Liver (tissue), 3 donors: ENCODE measurements around the gene LTBP2.
A peak's percentile ranks its signal among the peaks of the same experiment; 100 is the strongest.

ENCODE experiments used
- FOXA1 ChIP-seq: IDR thresholded peaks from 2 replicates; pipeline ENCODE4 v1.6.1; 2016; ENCODE audit warnings: antibody characterized with exemption
- JUND ChIP-seq, 2 donors: IDR thresholded peaks; 2 replicates each; pipeline ENCODE4 v1.6.1; 2016; ENCODE audit warnings: antibody characterized with exemption in 2 of 2
- NR2F2 ChIP-seq: IDR thresholded peaks from 2 replicates; pipeline ENCODE4 v1.6.1; 2016; ENCODE audit warnings: antibody characterized with exemption
- RXRA ChIP-seq, 2 donors: IDR thresholded peaks; 2 replicates each; pipeline ENCODE4 v1.6.1; 2017 to 2018; ENCODE audit warnings: antibody characterized with exemption in 2 of 2, mild to moderate bottlenecking in 1 of 2
- YY1 ChIP-seq: IDR thresholded peaks from 2 replicates; pipeline ENCODE4 v1.6.1; 2016; ENCODE audit warnings: antibody characterized with exemption, mild to moderate bottlenecking
- TF ChIP-seq, protein P1 (sequence below): fragments of 150-350 bp; IDR thresholded peaks from 2 replicates; pipeline ENCODE4 v1.5.1; 2017; ENCODE audit warnings: improper control_type of control experiment, low read depth, low read length; ENCODE audit not compliant: missing input control
- TF ChIP-seq, protein P2 (sequence below): IDR thresholded peaks from 2 replicates; pipeline ENCODE4 v1.6.1; 2016; ENCODE audit warnings: antibody characterized with exemption, mild to moderate bottlenecking
- TF ChIP-seq, protein P3 (sequence below): IDR thresholded peaks from 2 replicates; pipeline ENCODE4 v1.6.1; 2016; ENCODE audit warnings: antibody characterized with exemption
- donor health status: healthy.
- donor health status: healthy.

DNA sequence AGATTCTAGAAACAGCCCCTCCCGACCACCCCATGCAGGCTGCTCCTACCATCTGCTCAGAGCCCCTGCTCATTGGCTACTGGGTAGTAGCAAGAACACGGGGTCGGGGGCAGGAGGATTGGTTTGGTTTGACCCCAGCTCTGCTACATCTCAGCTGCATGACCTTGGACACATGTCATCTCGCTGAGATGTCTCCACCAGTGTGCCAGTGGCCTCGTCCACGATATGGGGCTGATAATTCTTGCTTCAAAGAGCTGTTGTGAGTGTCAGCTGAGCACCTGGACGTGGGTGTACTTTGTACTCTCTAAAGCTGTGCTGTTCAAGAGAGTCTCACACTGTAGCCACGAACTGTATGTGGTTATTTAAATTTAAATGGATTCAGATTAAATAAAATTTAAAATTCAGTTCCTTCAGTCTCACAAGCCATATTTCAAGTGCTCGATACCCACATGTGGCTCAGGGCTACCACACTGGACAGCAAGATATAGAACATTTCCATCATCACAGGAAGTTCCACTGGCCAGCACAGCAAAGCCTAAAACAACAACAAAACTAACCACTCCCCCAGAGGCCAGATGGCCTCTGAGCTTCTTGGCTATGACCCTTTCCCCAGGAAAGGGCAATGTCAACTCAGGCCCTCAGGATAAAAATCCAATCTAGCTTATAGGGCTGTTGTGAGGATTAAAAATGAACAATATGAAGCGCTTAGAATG, 18.6 kb downstream of the LTBP2 start:
- TF ChIP-seq, protein P1, sequence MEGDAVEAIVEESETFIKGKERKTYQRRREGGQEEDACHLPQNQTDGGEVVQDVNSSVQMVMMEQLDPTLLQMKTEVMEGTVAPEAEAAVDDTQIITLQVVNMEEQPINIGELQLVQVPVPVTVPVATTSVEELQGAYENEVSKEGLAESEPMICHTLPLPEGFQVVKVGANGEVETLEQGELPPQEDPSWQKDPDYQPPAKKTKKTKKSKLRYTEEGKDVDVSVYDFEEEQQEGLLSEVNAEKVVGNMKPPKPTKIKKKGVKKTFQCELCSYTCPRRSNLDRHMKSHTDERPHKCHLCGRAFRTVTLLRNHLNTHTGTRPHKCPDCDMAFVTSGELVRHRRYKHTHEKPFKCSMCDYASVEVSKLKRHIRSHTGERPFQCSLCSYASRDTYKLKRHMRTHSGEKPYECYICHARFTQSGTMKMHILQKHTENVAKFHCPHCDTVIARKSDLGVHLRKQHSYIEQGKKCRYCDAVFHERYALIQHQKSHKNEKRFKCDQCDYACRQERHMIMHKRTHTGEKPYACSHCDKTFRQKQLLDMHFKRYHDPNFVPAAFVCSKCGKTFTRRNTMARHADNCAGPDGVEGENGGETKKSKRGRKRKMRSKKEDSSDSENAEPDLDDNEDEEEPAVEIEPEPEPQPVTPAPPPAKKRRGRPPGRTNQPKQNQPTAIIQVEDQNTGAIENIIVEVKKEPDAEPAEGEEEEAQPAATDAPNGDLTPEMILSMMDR: no peak
- TF ChIP-seq NR2F2: peak; percentile 71
- no peak for TF ChIP-seq YY1
- TF ChIP-seq, protein P2, sequence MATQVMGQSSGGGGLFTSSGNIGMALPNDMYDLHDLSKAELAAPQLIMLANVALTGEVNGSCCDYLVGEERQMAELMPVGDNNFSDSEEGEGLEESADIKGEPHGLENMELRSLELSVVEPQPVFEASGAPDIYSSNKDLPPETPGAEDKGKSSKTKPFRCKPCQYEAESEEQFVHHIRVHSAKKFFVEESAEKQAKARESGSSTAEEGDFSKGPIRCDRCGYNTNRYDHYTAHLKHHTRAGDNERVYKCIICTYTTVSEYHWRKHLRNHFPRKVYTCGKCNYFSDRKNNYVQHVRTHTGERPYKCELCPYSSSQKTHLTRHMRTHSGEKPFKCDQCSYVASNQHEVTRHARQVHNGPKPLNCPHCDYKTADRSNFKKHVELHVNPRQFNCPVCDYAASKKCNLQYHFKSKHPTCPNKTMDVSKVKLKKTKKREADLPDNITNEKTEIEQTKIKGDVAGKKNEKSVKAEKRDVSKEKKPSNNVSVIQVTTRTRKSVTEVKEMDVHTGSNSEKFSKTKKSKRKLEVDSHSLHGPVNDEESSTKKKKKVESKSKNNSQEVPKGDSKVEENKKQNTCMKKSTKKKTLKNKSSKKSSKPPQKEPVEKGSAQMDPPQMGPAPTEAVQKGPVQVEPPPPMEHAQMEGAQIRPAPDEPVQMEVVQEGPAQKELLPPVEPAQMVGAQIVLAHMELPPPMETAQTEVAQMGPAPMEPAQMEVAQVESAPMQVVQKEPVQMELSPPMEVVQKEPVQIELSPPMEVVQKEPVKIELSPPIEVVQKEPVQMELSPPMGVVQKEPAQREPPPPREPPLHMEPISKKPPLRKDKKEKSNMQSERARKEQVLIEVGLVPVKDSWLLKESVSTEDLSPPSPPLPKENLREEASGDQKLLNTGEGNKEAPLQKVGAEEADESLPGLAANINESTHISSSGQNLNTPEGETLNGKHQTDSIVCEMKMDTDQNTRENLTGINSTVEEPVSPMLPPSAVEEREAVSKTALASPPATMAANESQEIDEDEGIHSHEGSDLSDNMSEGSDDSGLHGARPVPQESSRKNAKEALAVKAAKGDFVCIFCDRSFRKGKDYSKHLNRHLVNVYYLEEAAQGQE: peak; percentile 48
- no peak for TF ChIP-seq RXRA (IDR thresholded peaks at IDR 0.05)
- TF ChIP-seq JUND (IDR thresholded peaks at IDR 0.05): no peak
- TF ChIP-seq, protein P3, sequence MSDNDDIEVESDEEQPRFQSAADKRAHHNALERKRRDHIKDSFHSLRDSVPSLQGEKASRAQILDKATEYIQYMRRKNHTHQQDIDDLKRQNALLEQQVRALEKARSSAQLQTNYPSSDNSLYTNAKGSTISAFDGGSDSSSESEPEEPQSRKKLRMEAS: no peak
- no peak for TF ChIP-seq FOXA1
